HG03095 (cell line): Measurements from ENCODE around the gene FKBP11.

ENCODE experiments used
- ATAC-seq: cut with Tn5 transposase; IDR thresholded peaks from one replicate; pipeline ENCODE4 v1.9.1; 2021; ENCODE audit warnings: moderate library complexity; ENCODE audit not compliant: unreplicated experiment

The FKBP11 gene

DNA sequence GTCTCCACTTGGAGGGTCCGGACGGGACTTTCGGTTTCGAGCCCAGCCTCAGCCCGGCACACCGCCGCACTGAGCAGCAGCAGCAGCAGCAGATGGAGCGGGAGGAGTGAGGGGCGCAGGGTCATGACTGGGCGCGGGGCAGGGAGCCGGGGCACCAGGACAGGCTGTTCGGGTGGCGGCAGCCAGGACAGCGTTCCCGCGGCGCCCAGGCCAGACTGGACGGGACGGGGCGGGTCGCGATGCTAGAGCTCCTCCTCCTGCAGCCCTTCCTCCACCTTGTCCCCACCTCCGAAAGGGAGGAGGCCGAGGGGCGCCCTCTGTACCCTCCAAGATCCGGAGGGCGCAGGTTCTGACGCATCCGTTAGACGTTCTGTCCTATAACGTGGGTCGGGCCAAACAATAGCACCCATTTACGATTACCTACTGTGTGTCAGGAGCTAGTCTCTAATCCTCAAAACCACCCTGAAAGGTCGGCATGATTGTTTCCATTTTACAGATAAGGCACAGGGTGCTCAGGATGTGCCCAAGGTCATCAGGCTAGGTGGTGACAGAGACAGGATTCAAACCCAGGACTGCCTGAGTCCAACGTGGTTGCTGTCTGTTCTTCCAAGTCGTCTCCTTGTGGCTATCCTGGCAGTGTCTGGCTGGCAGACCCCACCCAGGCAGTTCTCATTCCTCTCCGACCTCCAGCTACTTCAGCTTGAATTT, at the start of gene FKBP11:
TSS of gene FKBP11 (minus strand) at position 189 of the 708 bp plus-strand sequence. CDS start at position 125, 64 bp downstream.
- ATAC-seq = peak; percentile 71

DNA sequence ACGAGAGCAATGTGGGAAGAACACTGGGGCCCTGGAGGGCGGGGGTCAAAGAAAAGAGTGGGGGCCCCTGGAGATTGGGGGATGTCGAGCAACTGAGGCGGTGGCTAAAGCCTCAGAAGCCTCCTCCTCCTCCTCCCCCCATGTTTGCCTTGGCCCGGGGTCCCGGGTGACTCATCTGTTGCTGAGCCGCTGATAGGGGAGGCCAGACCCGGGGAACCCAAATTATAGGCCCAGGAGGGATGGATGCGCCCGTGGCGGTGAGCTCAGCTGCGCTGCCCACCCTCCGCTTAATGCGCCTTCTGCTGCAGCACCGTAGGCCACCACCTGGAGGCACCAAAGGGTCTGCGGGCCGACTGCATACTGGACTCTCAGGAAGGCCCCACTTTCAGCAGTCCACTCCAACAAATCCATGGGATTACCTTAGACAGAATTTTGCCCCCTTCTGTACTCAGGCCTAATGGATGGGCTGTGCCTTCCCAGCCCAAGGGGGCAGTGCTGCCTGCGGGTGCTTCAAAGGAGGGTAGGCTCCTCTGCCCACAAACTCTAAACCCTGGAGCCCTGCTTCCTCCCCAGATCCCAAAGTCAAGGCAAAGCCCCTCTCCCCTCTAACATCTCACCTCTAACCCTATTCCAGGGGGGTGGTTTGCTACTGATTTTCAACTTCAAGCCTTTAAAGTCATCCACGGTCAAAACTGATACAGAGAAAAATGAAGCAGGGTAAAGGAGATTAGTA, 48.8 kb upstream of the FKBP11 start:
- ATAC-seq = no peak

DNA sequence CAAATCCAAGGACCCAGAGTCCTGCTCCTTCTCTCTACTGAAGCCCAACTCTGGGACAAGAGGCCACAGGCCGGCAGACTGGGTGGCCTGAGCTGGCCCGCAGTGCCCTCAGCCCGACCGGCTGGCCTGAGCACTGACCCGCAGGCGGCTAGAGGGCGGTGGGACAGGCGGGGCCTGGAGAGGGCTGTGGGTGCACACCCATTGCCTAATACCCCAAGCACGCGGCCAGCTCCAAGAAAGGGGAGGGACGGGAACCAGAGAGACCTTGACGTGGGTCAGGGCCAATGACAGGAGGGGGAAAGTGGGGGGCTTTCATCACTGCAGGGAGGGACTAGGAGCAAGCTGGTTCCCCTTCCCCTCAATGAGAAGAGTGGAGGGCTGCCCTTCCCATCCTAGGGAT, 48.2 kb upstream of the FKBP11 start:
- no peak for ATAC-seq

DNA sequence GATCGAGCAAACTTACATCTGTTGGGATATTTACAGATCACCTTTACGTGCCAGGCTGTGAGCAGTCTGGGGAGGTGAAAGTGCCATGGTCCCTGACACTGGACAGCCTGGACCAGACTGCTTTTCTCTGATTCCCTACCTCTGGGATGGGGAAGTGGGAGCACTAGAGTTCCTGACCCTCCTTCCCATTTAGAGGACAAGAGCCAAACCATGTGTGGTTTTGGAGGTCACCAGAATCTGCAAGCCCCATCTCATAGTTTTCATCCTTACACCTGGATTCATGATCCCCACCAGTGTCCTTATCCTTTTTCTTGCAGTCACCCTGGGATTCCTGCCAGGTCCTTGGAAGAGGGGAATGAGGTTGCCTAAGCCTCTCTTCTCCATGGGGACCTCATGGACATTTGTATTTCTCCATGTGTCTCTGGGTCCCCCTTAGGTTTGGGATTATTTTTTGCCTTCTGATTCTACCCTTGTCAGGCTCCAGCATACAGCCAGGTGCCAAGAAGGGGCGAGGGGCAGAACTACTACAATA, 47.7 kb upstream of the FKBP11 start:
- ATAC-seq = no peak

DNA sequence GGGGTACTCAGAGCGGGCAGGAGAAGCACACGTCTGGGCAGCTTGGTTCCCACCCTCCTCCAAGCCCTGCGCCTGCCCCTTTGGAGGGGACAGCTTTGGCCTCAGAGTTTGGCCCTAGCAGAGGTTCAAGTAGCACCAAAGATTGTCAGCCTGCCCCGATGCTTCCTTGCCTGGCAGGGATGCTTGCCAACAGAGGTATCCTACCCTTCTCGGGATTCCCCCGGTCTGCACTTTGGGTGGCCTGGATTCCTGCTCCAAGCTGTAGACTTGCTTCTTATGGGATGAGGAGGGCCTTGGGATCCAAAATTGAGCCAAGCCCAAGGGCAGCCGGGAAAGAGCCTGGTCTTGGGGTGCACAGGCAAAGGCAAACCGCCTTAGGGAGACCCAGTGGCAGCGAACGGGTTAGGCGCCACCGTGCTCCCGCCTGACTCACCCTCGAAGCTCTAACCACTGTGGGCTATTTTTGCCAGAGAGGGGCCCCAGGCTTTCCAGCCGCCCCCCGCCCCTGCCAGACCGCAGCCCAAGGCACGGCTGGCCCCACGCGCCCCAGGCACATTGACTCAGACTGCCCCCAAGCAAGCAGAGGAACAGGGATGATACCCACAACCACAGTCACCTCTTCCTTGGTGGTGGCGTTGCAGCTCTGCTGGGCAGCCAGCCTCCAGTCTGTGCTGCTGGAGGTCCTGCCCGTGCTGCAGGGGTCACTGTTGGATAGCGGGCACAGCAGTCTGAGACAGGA, 47.1 kb upstream of the FKBP11 start:
- no peak for ATAC-seq

DNA sequence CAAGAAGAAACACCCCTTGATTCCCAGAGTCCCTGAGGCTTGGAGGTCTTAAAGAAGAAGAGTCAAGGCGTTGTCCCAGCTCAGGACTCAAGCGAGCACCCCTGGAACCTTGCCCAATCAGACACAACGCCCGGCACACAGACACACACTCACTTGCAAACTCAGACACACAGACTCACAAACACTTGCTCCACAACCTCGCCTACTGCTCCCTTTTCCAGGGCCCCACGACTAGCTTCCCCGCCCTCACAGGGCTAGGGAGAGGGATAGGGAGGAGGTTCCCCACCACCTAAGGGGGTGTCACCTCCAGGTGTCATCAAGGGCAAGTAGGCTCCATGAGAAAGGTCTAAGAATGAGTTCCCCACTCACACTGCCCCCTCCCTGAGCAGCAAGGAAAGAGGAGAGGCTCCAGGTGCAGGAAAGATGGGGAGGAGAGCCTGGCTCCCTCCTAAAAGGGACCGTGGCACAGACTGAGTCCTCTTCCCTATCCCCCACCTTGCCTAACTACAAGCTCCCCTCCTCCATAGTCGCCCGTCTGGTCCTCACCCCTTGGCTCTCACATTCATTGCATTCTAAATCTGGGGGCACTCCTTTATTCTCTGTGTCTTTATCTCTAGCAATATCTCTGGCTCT, 45.5 kb upstream of the FKBP11 start:
- ATAC-seq = no peak

DNA sequence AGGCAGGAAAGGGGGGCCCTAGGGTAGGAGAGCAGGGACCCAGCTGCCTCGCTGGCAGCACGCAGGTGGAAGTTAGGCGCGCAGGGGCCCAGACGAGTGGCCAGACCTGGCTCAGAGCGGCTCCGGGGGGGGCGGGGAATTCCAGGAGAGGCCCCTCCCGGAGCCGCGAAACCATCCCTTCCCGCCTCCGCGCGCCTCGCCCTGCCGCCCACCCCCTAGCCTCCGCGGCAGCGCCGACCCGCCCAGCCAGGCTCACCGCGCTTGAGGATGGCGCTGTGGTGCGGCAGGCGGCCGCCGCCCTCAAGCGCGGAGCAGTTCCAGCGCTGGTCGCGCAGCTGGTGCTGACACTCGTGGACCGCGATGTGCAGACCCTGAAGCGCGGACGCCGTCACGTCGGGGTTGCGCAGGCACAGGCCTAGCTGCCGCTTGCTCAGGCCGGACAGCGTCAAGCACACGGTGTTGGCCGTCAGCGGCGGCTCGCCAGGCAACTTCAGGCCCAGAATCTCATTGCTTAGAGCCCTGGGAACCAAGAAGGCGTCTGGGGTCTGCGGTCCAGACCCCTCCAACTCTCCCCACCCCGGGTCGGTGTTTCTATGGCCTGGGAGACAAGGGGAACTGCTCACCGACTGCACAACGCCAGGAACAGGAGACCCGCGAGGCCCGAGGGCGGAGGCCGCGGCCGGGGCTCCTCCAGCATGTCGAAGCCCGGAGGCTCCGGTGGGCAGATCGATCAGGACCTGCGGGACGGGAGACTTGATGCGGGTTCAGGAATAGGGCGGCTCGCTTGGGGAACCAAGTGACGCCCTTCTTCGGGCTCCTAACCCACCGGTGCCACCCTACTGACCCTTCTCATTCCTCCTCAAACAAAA, 44.8 kb upstream of the FKBP11 start:
- no peak for ATAC-seq

DNA sequence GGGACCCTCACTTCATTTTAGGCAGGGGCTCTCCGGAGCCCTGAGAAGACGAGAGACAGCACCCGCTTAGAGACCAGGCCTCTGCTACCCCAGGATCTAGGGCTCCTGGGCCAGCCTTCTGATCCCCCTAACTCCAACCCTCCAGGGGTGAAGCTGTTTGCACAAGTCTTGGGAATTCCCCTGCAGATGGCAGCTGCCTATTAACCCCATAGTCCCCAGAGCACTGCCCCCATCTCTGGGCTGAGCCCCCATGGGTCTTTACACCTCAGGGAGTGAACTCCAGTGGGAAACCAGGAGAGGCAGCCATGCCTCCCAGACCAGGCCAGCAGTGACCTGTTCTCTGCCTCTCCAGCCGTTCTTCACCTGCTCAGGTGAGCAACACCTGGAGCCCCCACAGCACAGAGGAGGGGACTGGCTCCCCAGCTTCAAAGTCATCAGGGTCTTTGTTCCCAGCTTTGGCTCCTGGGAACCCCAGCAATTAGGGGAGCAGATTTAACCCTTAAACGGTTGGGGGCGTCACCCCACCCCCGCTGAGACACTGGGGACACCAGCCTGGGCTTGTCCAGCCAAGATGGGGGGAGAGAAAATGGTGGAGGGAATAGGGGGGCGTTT, 44.0 kb upstream of the FKBP11 start:
- ATAC-seq = no peak

DNA sequence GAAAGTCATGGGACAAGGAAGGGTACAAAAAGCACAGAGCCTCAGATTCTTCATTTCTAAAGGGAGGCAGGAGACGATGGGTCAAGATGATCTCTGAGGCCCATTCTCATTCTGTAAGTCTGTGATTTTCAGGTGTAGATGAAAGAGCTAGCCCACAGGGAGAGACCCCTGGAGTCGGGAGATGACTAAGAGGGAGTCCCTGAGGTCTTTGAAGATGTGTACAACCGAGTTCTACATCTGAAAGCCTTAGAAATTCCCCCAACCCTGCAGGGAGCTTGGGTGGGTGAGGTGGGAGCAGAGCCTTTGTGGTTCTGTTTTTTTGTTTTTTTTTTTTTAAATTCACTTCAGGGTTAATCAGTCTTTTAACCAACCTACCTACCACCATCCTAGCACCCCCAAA, 43.2 kb upstream of the FKBP11 start:
- no peak for ATAC-seq

DNA sequence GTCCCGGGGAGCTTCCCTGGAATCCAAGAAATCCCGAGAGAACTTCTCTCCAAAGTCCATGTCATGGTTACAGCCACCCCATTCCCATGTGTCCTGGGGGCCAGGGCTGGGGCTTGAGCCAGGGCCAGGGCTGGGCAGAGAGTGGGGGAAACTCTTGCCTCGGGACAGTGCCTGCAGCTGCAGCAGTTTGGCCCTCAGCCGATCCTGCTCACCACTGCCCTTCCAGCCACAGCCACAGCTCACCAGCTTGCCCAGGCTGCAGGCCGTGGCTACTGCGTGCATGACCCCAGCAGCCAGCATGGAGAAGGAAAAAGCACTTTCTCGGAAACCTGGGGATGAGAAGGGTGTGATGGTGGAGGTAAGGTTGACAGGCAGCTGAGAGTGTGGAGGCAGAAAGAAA, 42.7 kb upstream of the FKBP11 start:
- no peak for ATAC-seq

DNA sequence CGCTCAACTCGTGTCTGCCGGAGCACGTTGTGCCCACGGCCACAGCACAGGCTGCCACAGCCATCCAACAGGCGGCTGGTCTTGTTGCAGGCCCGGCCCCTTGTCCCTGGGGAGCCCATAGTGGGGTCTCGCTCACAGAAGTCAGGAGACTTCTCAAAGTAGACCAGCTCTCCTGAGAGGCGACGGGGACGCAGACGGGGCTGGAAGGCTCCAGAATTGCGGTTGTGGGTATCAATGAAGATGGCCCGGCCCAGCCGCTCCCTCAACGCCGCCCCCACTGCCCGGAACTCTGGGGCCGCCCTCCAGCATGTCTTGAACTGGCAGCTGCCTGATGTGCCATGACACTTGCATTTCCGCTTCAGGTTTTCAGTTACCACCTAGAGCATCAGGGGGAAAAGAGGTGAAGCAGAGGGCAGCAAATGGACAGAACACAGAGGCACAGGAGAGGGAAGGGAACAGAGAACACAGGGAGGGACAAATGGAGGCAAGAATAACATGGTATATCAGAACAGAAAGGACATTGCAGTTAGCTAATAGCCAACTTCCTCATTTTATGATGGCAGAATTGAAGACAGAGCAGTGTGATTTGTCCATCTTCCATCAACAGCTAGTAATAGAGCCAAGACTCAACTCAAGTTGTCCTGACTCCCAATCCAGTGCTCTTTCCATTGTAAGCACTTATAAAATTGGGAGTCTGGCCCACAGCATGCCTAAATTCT, 41.0 kb upstream of the FKBP11 start:
- no peak for ATAC-seq

DNA sequence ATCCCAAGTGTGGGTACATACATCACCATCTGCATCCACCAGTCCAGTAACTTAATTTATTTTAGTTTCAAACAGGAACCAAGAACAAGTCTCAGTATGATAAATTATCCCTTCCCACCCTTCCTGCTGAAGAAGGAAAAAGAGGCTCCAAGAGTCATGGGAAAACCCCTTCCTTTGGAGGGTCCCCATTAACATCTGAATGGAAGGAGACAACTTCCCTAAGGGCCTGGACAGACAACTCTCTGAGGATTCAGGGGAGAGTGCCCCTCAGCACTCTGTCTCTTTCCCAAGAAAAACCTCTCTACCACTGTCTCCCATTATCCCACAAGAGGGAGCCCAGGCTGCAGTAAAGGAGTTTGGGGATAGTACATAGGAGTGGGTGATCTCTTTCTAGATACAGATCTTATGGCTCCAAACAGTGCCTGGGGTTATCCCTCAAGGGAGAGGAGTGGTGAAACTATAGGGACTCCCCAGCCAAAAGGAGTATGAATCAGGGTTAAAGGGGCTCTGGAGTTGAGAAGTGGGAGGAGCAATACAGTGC, 40.1 kb upstream of the FKBP11 start:
- no peak for ATAC-seq

DNA sequence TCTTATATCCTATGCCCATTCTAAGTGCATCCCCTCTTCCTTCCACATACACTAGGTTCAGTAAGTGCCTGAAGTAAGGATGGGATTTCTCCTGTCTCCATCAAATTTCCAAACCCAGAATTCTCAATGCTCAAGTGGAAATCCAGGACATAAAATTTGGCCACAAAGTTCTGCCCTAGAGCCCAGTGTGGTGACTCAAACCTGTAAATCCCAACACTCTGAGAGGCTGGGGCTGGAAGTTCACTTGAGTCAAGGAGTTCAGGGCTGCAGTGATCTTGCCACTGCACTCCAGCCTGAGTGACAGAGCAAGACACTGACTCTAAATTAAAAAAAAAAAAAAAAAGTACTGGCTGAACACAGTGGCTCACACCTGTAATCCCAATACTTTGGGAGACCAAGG, 36.5 kb upstream of the FKBP11 start:
- ATAC-seq = no peak

DNA sequence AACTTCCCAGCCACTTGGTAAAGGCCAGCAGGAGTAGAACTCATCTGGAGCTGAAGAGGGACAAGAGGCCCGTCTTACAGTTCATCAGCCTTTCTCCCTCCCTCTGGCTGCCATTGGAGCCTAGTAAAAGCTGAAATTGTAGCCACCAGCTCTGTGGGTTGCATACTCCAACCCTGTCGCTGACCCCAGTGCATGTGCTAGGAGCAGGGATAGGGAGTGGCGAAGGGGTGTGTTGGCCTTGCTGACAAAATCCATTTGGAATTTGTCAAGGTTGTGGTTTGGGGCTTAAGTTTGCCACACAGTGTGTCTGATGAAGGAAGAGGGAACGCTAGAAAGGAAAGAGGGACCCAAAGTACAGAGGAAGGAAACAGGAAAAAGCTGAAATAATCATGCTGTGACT, 36.0 kb upstream of the FKBP11 start:
- ATAC-seq = no peak

DNA sequence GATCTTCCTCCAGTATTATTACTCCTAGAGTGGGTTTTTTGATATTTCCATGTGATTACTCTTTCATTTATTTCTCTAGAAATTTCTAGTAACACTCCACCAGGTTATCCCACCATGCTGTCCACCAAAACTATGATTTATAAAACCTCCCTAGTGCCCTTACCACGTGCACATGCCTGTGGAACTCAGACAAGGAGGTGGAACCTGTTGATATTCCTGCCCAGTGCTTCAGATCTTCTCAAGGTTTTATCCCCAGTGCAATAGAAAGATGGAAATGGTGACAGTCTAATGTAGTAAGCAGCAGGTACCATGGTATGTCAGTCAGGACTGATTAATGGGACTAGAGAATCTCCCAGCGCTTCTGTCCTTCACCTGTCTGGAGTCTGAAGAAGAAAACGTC, 35.5 kb upstream of the FKBP11 start:
- ATAC-seq = no peak

DNA sequence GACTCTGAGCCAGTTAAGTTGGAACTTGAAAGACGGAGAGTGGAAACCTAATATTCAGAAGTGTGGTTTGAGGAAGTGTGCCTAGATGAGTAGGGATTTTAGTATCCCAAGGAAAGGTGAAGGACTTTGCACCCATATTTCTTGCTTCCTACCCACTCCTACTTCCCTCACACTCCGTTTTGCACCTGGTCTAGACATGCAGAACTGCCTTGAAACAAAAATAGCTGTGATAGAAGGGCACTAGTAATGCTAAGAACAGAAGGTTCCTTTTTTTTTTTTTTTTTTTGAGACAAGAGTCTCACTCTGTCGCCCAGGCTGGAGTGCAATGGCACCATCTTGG, 32.7 kb upstream of the FKBP11 start:
- ATAC-seq = no peak

DNA sequence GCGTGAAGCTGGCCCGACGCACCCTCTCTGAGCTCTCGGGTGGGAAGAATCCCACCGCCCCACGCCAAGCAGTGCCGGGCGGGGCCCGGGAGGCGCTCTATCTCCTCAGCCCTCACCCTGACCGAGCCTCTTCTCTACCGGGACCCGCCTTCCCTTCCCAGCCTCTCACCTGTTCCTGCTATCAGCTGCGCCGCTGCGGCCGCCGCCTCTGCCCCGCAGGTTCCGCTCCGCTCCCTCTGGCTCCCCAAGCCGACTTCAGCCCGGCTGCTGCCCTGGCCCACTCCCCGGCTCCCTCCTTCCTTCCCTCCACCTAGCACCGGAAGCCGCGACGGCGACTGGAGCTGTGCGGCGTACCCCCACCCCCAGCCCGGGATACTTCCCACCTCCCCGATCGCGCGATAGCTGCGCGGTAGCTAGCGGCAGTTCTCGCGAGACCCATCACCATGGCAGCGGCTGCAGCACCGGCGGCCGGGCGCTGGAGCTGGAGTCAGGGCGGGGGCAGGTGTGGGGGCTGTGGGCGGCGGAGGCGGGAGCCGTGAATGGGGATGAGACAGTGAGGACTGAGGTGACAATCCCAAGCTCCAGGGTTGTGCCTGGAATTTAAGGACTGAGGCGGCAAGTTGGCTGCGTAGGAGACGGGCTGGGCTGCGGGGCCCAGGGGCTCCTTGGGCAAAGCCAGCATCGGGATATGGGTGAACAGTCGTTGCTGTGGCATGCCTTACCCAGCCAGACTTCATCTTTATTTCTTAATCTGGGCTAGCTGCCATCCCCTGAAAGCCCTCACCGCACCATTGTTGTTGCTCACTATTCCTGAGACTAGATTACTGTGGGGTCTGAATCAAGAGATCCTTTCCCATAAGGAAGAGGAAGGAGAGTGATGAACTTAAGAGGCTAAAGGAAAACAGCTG, 32.1 kb upstream of the FKBP11 start, which contains the start of gene ARF3:
TSS of gene ARF3 (minus strand) at position 347 of the 908 bp plus-strand sequence. CDS start 16,392 bp downstream, outside the sequence.
- peak; percentile 86 for ATAC-seq
